Neural crest cell (in vitro differentiated cells): Measurements from ENCODE around the gene SMAD3. TPM values are rescaled to one million over a fixed set of nuclear protein-coding genes. Genes with fewer than 3 reads are reported as not detected.

Experiments
- DNase-seq: peaks from one replicate; pipeline ENCODE4 v3.0.0; 2021; ENCODE audit warnings: low read depth, mixed read lengths, low spot score
- H3K27ac Mint-ChIP-seq: one replicate; pipeline ENCODE4 v1.8.0; 2021; ENCODE audit warnings: mild to moderate bottlenecking, mixed read lengths; ENCODE audit not compliant: unreplicated experiment
- H3K27me3 Mint-ChIP-seq: 2 replicates; pipeline ENCODE4 v1.8.0; 2021; ENCODE audit warnings: low read depth, mild to moderate bottlenecking, mixed read lengths
- H3K36me3 Mint-ChIP-seq: 2 replicates; pipeline ENCODE4 v1.8.0; 2021; ENCODE audit warnings: low read depth, mild to moderate bottlenecking, mixed read lengths
- H3K4me1 Mint-ChIP-seq: 2 replicates; pipeline ENCODE4 v1.8.0; 2021; ENCODE audit warnings: mixed read lengths
- H3K4me3 Mint-ChIP-seq: one replicate; pipeline ENCODE4 v1.8.0; 2021; ENCODE audit warnings: mild to moderate bottlenecking, mixed read lengths
- H3K9me3 Mint-ChIP-seq: 2 replicates; pipeline ENCODE4 v1.8.0; 2021; ENCODE audit warnings: mixed read lengths
- total RNA-seq: library from RNA; stranded (reverse); gene quantifications from 2 replicates; pipeline ENCODE4 v1.2.1, GENCODE V29; 2021
- TF ChIP-seq, protein P1 (sequence below): fragments of 200-600 bp; sonication (generic); conservative IDR thresholded peaks from 2 replicates; pipeline ENCODE4 v1.5.0; 2021; ENCODE audit warnings: antibody characterized with exemption, mild to moderate bottlenecking

Gene SMAD3
- total RNA-seq, 1 donor from 2014 or later: 39.5 TPM

DNA sequence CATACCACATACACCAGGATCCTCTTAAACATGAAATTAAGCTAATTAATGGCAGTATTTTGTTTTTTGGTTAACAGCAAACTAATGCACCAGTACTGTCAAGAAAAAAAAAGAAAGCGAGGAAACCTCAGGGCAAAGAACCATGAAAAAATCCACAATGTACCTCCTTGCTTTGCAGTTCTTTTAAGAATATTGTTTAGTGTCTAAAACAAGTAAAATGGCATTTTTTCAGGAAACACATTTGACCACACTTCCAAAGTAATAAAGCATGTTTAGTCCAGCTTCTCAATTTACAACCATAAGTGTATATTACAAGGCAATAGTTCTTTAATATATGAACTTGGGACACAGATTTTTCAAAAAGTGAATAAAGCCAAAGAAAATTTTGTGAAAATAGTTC, 162.4 kb downstream of the SMAD3 start:
- H3K36me3 Mint-ChIP-seq: peaks cover 13% of the 10 kb centered on the region
- H3K27ac Mint-ChIP-seq: no peak overlapping the region
- DNase-seq: no peak
- H3K9me3 Mint-ChIP-seq: no peaks in the 10 kb centered on the region
- H3K4me3 Mint-ChIP-seq: no peak overlapping the region
- H3K4me1 Mint-ChIP-seq: no peaks in the 10 kb centered on the region
- H3K27me3 Mint-ChIP-seq: no peaks in the 10 kb centered on the region
- TF ChIP-seq, protein P1, sequence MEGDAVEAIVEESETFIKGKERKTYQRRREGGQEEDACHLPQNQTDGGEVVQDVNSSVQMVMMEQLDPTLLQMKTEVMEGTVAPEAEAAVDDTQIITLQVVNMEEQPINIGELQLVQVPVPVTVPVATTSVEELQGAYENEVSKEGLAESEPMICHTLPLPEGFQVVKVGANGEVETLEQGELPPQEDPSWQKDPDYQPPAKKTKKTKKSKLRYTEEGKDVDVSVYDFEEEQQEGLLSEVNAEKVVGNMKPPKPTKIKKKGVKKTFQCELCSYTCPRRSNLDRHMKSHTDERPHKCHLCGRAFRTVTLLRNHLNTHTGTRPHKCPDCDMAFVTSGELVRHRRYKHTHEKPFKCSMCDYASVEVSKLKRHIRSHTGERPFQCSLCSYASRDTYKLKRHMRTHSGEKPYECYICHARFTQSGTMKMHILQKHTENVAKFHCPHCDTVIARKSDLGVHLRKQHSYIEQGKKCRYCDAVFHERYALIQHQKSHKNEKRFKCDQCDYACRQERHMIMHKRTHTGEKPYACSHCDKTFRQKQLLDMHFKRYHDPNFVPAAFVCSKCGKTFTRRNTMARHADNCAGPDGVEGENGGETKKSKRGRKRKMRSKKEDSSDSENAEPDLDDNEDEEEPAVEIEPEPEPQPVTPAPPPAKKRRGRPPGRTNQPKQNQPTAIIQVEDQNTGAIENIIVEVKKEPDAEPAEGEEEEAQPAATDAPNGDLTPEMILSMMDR: no peak

DNA sequence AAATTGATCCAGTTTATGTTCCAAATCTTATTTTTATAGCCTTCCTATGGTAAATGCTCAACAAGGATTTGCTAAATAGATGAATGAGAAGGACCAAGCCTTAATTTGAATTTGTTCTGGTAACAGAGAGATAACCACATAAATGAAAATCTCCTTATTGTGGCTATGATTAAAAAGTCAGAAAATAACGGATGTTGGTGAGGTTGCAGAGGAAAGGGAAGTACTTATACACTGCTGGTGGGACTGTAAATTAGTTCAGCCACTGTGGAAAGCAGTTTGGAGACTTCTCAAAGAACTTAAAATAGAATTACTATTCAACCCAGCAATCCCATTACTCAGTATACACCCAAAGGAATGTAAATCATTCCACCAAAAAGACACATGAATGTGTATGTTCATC, 162.9 kb downstream of the SMAD3 start:
- H3K4me1 Mint-ChIP-seq: no peaks in the 10 kb centered on the region
- TF ChIP-seq, protein P1: no peak
- no peaks in the 10 kb centered on the region for H3K27me3 Mint-ChIP-seq
- H3K36me3 Mint-ChIP-seq: peaks cover 16% of the 10 kb centered on the region
- no peak for DNase-seq
- H3K27ac Mint-ChIP-seq: no peak overlapping the region
- no peak overlapping the region for H3K4me3 Mint-ChIP-seq
- no peaks in the 10 kb centered on the region for H3K9me3 Mint-ChIP-seq

DNA sequence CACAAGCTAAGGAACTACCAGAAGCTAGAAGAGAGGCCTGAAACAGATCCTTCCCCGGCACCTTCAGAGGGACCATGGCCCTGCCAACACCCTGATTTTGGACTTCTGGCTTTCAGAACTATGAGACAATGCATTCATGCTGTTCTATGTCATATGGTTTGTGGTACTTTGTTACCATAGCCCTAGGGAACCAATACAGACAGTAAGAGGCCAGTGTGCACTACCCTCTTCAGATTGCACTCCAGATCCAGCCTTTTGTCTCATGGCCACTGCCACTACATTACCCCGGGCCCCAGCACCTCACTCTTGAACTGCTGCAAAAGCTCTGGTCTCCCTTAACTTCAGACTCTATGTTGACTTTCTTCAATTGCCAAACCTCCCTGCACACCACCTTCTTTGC, 165.1 kb downstream of the SMAD3 start:
- TF ChIP-seq, protein P1: no peak

DNA sequence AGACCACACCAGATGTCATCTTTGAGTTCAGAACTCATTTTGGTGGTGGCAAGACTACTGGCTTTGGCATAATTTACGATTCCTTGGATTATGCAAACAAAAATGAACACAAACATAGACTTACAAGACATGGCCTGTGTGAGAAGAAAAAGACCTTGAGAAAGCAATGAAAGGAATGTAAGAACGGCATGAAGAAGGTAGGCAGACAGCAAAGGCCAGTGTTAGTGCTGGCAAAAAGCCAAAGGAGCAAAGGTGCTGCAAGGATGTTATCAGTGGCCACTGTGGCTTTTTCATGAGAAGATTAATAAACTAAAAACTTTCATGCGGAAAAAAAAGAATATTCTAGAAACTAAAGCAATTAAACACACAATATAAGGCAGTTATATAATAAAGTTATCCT, 167.2 kb downstream of the SMAD3 start:
- Mint-ChIP-seq H3K27ac (no peak overlapping the region), H3K4me1 (no peaks in the 10 kb centered on the region), H3K9me3 (no peaks in the 10 kb centered on the region), H3K27me3 (no peaks in the 10 kb centered on the region), H3K36me3 (peaks cover 22% of the 10 kb centered on the region), H3K4me3 (no peak overlapping the region)
- TF ChIP-seq, protein P1: no peak
- DNase-seq: no peak

More for the DNA sequence above, 165.1 kb downstream of the SMAD3 start:
- Mint-ChIP-seq H3K4me3 (no peak overlapping the region), H3K27me3 (no peaks in the 10 kb centered on the region), H3K9me3 (no peaks in the 10 kb centered on the region), H3K36me3 (peaks cover 20% of the 10 kb centered on the region), H3K4me1 (no peaks in the 10 kb centered on the region), H3K27ac (no peak overlapping the region)
- no peak for DNase-seq

DNA sequence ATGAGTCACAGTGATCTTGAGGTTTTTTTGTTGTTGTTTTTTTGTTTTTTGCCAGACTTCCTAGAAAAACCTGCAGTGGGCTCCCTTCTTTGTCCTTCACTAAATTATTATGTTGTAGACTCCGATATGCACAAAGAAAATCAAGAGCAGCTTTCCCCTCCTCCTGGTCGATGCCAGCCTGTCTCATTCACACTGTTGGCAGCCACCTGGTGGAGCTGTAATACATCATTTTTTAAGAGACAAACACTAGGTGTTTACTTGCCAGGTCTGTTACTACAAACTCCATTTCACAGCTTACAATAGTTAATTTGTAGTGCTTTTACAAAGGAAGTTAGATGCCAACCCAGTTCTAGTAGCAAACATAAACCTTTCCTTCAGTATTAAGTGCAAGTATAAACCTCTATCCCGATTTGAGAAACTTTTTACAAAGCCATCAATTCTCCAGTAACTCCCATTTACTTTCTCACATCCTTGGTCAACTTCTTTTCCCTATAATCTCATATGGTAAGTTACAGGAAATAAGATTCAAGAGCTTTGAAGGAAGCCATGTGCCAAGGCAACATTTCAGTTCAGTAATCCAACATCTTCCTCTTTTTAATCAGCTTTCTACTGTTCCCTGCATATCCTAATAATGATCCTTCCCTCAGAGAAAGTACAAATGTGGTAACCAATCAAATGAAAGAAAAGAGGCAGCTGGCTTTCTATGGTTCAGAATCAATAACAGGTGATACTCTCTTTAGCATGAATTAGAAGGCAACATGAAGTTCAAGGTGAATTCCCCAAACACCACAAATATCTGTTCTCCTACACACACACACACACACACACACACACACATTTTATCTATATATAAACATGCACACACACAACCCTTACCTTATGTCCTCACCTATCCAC, 175.1 kb downstream of the SMAD3 start:
- Mint-ChIP-seq H3K4me3 (no peak overlapping the region), H3K27me3 (no peaks in the 10 kb centered on the region), H3K9me3 (peaks cover 2% of the 10 kb centered on the region), H3K27ac (no peak overlapping the region), H3K36me3 (peaks cover 9% of the 10 kb centered on the region), H3K4me1 (peaks cover 18% of the 10 kb centered on the region)
- TF ChIP-seq, protein P1: no peak
- no peak for DNase-seq
